HG03097 (cell line): ENCODE data around the gene ANGPTL7.

Experiments used
- ATAC-seq: cut with Tn5 transposase; IDR thresholded peaks from one replicate; pipeline ENCODE4 v1.9.1; 2021; ENCODE audit not compliant: unreplicated experiment, low FRiP score

ANGPTL7 gene

GRCh38 chr1:11198851-11199594 is 9.9 kb downstream of the ANGPTL7 start:
- ATAC-seq: no peak

- ATAC-seq: no peak
Observed at GRCh38 chr1:11204396-11205190, 15.4 kb downstream of the ANGPTL7 start.

- ATAC-seq: no peak
Observed at GRCh38 chr1:11207898-11208611, 18.9 kb downstream of the ANGPTL7 start.

GRCh38 chr1:11211461-11211860 is 22.3 kb downstream of the ANGPTL7 start:
- ATAC-seq: no peak

GRCh38 chr1:11211925-11212587 is 22.9 kb downstream of the ANGPTL7 start:
- no peak for ATAC-seq

GRCh38 chr1:11214698-11215380 is 25.7 kb downstream of the ANGPTL7 start:
- no peak for ATAC-seq

GRCh38 chr1:11215381-11216005 is 26.3 kb downstream of the ANGPTL7 start:
- ATAC-seq: no peak

GRCh38 chr1:11216074-11216473 is 26.9 kb downstream of the ANGPTL7 start:
- ATAC-seq: no peak

- no peak for ATAC-seq
Observed at GRCh38 chr1:11227106-11228077, 38.2 kb downstream of the ANGPTL7 start.

- no peak for ATAC-seq
Observed at GRCh38 chr1:11229203-11229602, 40.0 kb downstream of the ANGPTL7 start.

- ATAC-seq: no peak
Observed at GRCh38 chr1:11233208-11233607, 44.1 kb downstream of the ANGPTL7 start.

- no peak for ATAC-seq
Observed at GRCh38 chr1:11237356-11237755, 48.2 kb downstream of the ANGPTL7 start.

- no peak for ATAC-seq
Observed at GRCh38 chr1:11238311-11238710, 49.2 kb downstream of the ANGPTL7 start.

GRCh38 chr1:11245248-11245647 is 56.1 kb downstream of the ANGPTL7 start:
- no peak for ATAC-seq
